Glutamatergic neuron (in vitro differentiated cells): ENCODE measurements around the gene FGF1. TPM values are rescaled to one million over a fixed set of nuclear protein-coding genes. Genes with fewer than 3 reads are reported as not detected.

Experiments used
- DNase-seq: peaks from one replicate; pipeline ENCODE4 v3.0.0; 2022
- H3K27ac Mint-ChIP-seq: one replicate; pipeline ENCODE4 v1.8.0; 2020; ENCODE audit warnings: mild to moderate bottlenecking, mixed read lengths, inconsistent platforms; ENCODE audit not compliant: unreplicated experiment
- H3K27me3 Mint-ChIP-seq: one replicate; pipeline ENCODE4 v1.8.0; 2020; ENCODE audit warnings: mild to moderate bottlenecking, moderate library complexity, mixed read lengths, inconsistent platforms; ENCODE audit not compliant: unreplicated experiment
- H3K36me3 Mint-ChIP-seq: one replicate; pipeline ENCODE4 v1.8.0; 2020; ENCODE audit warnings: mild to moderate bottlenecking, mixed read lengths, inconsistent platforms; ENCODE audit not compliant: unreplicated experiment
- H3K4me1 Mint-ChIP-seq: one replicate; pipeline ENCODE4 v1.8.0; 2020; ENCODE audit warnings: mild to moderate bottlenecking, low read depth, mixed read lengths, inconsistent platforms; ENCODE audit not compliant: unreplicated experiment
- H3K4me3 Mint-ChIP-seq: one replicate; pipeline ENCODE4 v1.8.0; 2020; ENCODE audit warnings: mild to moderate bottlenecking, mixed read lengths, inconsistent platforms; ENCODE audit not compliant: unreplicated experiment
- H3K9me3 Mint-ChIP-seq: one replicate; pipeline ENCODE4 v1.8.0; 2020; ENCODE audit warnings: mild to moderate bottlenecking, moderate library complexity, mixed read lengths, inconsistent platforms; ENCODE audit not compliant: unreplicated experiment
- CTCF ChIP-seq: fragments of 200-600 bp; sonication (generic); IDR thresholded peaks from one replicate; pipeline ENCODE4 v1.5.0; 2021; ENCODE audit not compliant: partially characterized antibody, unreplicated experiment
- total RNA-seq: library from RNA; stranded (reverse); fragmentation: NEBNext Ultra II Directional; extraction: Animal tissue kit (Norgen Biotek cat#: 25700); gene quantifications from one replicate; pipeline ENCODE4 v1.2.1, GENCODE V29; 2021; ENCODE audit not compliant: unreplicated experiment

Gene FGF1
- total RNA-seq, 1 donor from 2014 or later = not detected

GRCh38 chr5:142618130-142618523, 67.8 kb downstream of the FGF1 start:
- H3K36me3 Mint-ChIP-seq = no peaks in the 10 kb centered on the region
- peaks cover 4% of the 10 kb centered on the region for H3K9me3 Mint-ChIP-seq
- H3K4me3 Mint-ChIP-seq = no peak overlapping the region
- TF ChIP-seq CTCF = no peak
- peaks cover 3% of the 10 kb centered on the region for H3K27me3 Mint-ChIP-seq
- peaks cover 8% of the 10 kb centered on the region for H3K4me1 Mint-ChIP-seq
- no peak overlapping the region for H3K27ac Mint-ChIP-seq
- DNase-seq = no peak

GRCh38 chr5:142617416-142618129, 68.3 kb downstream of the FGF1 start:
- Mint-ChIP-seq H3K27ac (no peak overlapping the region), H3K4me3 (no peak overlapping the region), H3K9me3 (peaks cover 4% of the 10 kb centered on the region), H3K4me1 (peaks cover 8% of the 10 kb centered on the region), H3K36me3 (no peaks in the 10 kb centered on the region), H3K27me3 (peaks cover 3% of the 10 kb centered on the region)
- TF ChIP-seq CTCF = no peak
- no peak for DNase-seq

- Mint-ChIP-seq H3K4me3 (no peak overlapping the region), H3K27ac (no peak overlapping the region), H3K9me3 (peaks cover 4% of the 10 kb centered on the region), H3K27me3 (peaks cover 3% of the 10 kb centered on the region), H3K36me3 (no peaks in the 10 kb centered on the region), H3K4me1 (peaks cover 9% of the 10 kb centered on the region)
- no peak for DNase-seq
- no peak for TF ChIP-seq CTCF
Observed at GRCh38 chr5:142615948-142616347, 69.9 kb downstream of the FGF1 start.

- peaks cover 4% of the 10 kb centered on the region for H3K9me3 Mint-ChIP-seq
- H3K4me3 Mint-ChIP-seq = no peak overlapping the region
- peaks cover 10% of the 10 kb centered on the region for H3K4me1 Mint-ChIP-seq
- DNase-seq = no peak
- TF ChIP-seq CTCF = no peak
- H3K36me3 Mint-ChIP-seq = no peaks in the 10 kb centered on the region
- H3K27ac Mint-ChIP-seq = no peak overlapping the region
- peaks cover 3% of the 10 kb centered on the region for H3K27me3 Mint-ChIP-seq
Observed at GRCh38 chr5:142614054-142614453, 71.8 kb downstream of the FGF1 start.

- TF ChIP-seq CTCF = no peak
- no peak overlapping the region for H3K4me3 Mint-ChIP-seq
- no peaks in the 10 kb centered on the region for H3K36me3 Mint-ChIP-seq
- peaks cover 10% of the 10 kb centered on the region for H3K4me1 Mint-ChIP-seq
- H3K27me3 Mint-ChIP-seq = peaks cover 3% of the 10 kb centered on the region
- no peak overlapping the region for H3K27ac Mint-ChIP-seq
- no peak for DNase-seq
- peaks cover 4% of the 10 kb centered on the region for H3K9me3 Mint-ChIP-seq
Observed at GRCh38 chr5:142613271-142613671, 72.6 kb downstream of the FGF1 start.
